ENCODE data around the gene SERF2.
"Not testable (repeated sequence)": the region's sequence is repeated elsewhere in the genome, so short reads cannot be mapped to it uniquely, and the experiment has no call there.

GRCh38 chr15:43746245-43746902, 45.7 kb upstream of the SERF2 start, which contains the start of gene PDIA3:
- not testable (repeated sequence) for TF ChIP-seq CTCF (IDR thresholded peaks at IDR 0.05)
- peak; percentile 93 to 94 for TF ChIP-seq POLR2A (IDR thresholded peaks at IDR 0.05)

Measured in vagina (tissue), 2 donors.